IPS-18c (cell line): ENCODE measurements around the gene ACKR3.

ENCODE experiments used
- H3K4me3 ChIP-seq: 2 replicates; pipeline ENCODE4 v1.7.0; 2013; ENCODE audit warnings: low read depth, mild to moderate bottlenecking, low read length, moderate library complexity; ENCODE audit not compliant: insufficient read depth
- H3K9me3 ChIP-seq: one replicate; pipeline ENCODE4 v1.6.1; 2013; ENCODE audit warnings: mild to moderate bottlenecking, low read length, moderate library complexity; ENCODE audit not compliant: control insufficient read depth, insufficient read depth

ACKR3 gene

DNA sequence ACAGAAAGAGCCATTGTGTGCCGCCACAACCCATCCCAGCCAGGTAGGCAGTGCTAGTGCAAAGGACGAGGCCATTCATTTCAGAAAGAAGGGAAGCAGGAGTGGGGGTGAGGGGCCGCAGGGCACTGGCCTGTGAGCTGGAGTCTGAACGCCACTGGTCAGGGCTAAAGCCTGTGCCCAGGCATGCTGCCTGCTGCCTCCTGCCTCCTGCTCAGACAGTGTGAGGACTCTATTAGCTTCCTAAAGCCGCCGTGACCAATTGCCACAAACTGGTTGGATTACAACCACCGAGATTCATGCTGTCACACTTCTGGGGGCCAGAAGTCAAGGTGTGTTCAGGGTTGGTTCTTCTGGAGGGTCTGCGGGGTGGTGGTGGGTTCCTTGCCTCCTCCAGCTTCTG is 21.2 kb downstream of the ACKR3 start:
- Histone ChIP-seq H3K9me3 (peaks cover 2% of the 10 kb centered on the region), H3K4me3 (no peak overlapping the region)

DNA sequence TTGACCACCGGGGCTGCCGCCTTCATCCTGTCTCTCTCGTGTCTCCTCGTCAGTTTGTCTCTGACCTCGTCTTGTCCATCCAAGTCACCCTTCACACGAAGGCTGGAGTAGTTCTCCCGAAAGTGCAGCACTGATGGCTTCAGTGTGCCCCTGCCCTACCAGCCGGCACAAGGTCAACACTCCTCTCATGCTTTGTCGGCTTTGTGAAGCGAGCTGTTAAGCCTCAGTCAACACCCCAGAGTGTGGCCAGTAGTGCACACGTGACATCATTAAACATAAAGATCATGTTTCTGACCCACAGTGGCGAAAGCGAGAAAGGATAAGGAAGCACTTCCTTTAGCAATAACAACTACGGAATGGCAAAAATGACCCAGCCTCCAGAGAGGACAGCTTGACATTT is 23.2 kb downstream of the ACKR3 start:
- Histone ChIP-seq H3K9me3 (peaks cover 2% of the 10 kb centered on the region), H3K4me3 (no peak overlapping the region)

DNA sequence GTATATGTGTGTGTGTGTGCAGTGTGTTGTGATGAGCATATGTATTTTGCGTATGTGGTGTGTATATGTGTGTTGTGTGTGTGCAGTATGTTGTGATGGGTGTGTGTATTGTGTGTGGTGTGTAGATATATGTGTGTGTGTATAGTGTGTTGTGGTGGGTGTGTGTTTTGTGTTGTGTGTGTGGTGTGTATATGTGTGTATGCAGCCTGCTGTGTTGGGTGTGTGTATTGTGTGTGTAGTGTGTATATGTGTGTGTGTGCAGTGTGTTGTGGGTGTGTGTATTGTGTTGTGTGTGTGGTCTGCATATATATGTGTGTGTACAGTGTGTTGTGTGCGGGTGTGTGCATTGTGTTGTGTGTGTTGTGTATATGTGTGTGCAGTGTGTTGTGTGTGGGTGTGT is 23.9 kb downstream of the ACKR3 start:
- no peak overlapping the region for H3K4me3 ChIP-seq
- H3K9me3 ChIP-seq = no peaks in the 10 kb centered on the region

DNA sequence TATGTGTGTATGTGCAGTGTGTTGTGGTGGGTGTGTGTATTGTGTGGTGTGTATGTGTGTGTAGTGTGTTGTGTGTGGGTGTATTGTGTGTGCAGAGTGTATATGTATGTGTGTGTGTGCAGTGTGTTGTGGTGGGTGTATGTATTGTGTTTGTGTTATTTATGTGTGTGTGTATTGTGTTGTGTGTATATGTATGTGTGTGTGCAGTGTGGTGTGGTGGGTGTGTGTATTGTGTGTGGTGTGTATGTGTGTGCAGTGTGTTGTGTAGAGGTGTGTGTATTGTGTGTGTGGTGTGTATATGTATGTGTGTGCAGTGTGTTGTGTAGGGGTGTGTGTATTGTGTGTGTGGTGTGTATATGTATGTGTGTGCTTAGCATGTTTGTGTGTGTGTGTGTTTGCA is 24.3 kb downstream of the ACKR3 start:
- H3K4me3 ChIP-seq = no peak overlapping the region
- H3K9me3 ChIP-seq = no peaks in the 10 kb centered on the region

DNA sequence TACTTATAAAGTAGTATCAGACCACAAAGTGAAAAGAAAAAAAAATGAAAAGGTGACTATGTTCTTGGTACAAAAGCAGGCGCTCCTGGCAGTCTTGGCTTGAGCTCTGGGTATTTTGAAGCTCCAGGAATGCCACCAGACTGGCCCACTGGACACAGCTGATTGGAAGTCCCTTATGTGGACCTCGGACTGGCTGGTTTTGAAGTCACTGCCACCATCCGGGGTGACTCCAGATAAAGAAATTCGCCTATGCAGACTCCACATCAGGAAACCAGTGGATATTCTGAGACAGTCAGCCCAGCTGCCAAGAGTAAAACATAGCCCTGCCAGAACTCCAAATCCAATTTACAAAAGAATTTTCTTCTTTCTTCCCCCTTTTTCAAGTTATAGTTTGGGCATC is 28.0 kb downstream of the ACKR3 start:
- no peaks in the 10 kb centered on the region for H3K9me3 ChIP-seq
- H3K4me3 ChIP-seq = no peak overlapping the region

DNA sequence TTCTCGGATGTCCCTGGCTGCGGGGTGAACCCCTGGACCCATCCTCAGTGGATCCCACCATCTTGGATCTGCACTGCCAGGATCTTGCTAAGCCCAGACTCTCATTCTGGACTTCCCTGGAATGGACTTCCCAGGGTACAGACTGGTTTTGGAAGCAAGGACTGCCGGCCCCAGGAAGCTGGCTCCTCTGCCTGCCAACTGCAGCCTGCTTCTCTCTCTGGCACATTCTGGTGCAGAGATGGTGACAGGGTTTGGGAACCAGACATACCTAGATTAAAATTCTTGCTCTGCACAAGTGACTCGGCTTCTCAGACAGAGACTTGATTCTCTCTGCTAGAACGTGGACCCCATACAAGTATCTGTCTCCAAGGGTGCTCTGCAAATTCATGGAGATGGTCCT is 29.4 kb downstream of the ACKR3 start:
- Histone ChIP-seq H3K4me3 (no peak overlapping the region), H3K9me3 (no peaks in the 10 kb centered on the region)

DNA sequence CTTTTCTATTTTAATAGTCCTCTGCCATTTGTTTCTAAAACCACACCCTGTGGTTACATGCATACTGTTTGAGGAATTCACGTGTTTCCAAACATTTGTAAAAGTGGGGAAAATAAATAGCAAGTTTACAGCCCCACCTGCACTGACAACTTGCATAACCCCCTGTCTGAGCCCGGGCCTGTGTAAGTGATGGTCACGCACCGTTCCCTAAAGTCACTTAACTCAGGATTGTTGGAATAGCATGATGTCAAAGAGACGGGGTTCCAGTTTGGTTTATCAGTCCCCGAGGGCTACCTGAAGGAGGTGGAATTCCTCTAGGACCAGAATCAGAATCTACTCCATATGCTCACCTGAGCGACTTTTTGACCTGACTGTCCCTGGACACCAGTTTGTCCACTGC is 30.5 kb downstream of the ACKR3 start:
- no peaks in the 10 kb centered on the region for H3K9me3 ChIP-seq
- H3K4me3 ChIP-seq = no peak overlapping the region

DNA sequence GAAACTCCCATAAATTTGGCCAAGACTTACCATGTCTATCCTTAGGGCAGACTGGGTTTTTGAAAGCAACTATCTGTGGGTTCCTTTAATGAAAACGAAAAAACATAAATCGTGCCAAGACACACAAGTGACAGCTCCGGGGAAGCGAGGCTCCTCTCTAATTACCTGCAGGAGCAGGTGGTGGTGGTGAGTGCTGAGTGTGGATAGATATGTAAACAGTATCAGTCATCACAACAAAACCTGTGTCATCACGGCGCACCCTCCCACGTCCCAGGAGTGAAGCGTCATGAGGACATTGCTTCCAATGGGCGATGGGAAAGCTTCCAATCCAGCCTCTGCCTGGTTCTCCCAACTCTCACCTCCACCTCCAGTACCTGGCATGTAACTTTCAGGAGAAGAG is 31.3 kb downstream of the ACKR3 start:
- Histone ChIP-seq H3K4me3 (no peak overlapping the region), H3K9me3 (no peaks in the 10 kb centered on the region)

DNA sequence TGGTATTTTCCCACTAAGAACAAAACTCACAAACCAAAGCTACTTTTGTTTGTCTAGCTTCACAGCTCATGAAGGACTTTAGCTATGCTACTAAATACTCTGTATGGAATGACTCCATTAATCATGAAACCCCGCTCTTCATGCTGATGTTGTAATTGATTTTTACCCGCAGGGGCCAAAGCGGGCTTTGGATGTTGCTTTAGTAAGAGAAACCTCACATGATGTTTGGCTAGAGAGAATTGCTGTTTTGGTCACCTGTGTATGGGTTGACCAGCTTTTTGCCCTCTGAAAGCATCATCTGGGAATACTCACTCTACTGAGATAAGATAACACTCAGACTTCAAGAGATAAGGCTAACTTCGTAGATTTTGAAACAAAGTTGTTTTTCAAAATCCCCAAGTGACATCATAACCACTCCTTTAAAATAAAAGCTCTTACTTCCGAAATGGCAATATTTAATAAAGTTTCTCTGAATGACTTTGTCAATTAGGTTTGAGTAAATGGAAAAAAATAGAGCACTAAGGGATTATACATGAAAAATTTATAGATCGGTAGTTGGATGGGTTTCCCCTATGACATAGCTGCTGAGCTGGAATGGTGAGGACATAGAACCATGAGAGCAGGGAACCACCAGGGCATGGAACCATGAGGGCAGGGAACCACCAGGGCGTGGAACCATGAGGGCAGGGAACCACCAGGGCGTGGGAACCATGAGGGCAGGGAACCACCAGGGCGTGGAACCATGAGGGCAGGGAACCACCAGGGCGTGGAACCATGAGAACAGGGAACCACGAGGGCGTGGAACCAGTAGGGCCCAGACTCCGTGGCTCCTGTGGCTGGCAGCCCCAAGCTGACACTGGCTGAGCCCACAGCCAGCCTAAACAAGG is 31.9 kb downstream of the ACKR3 start:
- H3K4me3 ChIP-seq = no peak overlapping the region

DNA sequence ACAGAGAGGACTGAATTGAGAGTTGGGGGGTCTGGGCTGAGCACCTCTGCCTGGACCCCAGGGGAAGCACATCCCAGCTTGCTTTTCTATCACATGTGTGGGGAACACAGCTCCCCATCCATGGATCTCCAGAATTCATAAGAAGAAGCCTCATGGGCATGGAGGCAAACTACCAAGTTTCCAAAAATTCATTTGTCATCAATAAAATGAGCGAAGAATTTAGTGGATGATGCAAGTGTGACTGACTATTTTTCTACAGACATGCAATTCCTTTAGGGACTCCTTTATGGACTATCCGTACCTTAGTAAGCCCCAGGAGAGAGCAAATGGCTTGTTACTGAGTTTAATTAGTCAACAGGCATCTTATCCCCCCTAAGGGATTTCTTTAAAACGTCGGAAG is 33.1 kb downstream of the ACKR3 start:
- Histone ChIP-seq H3K4me3 (no peak overlapping the region), H3K9me3 (no peaks in the 10 kb centered on the region)

More for the DNA sequence above, 31.9 kb downstream of the ACKR3 start:
- H3K9me3 ChIP-seq = no peaks in the 10 kb centered on the region

DNA sequence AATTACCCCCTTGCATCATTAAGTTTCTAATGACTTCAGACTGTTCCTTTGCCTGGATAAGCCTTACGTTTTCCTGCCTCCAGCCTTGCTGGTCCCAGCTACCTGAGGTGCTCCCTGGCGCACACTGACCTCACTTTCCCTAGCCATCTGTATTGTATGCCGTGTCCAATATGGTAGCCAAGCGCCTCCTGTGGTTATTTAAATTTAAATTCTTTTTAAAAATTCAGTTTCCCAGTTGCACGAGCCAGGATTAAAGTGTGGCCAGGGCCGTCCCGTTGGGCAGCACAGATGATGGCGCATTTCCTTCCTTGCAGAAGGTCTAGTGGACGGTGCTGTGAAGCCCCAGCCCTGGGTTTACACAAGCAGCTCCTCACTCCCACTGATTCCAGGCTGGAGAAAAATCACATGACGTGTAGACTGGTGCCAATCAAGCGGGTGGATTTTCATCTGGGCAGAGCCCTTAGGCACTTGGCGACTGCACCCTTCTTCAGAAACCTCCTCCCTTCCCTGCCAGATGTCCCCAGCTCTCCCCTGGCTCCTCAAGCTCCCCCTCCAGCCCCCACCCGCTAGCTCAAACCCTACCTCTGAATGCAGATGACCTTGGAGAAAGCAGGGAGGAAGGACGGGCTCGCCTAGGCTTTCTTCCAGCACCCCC is 33.9 kb downstream of the ACKR3 start:
- Histone ChIP-seq H3K4me3 (no peak overlapping the region), H3K9me3 (no peaks in the 10 kb centered on the region)

DNA sequence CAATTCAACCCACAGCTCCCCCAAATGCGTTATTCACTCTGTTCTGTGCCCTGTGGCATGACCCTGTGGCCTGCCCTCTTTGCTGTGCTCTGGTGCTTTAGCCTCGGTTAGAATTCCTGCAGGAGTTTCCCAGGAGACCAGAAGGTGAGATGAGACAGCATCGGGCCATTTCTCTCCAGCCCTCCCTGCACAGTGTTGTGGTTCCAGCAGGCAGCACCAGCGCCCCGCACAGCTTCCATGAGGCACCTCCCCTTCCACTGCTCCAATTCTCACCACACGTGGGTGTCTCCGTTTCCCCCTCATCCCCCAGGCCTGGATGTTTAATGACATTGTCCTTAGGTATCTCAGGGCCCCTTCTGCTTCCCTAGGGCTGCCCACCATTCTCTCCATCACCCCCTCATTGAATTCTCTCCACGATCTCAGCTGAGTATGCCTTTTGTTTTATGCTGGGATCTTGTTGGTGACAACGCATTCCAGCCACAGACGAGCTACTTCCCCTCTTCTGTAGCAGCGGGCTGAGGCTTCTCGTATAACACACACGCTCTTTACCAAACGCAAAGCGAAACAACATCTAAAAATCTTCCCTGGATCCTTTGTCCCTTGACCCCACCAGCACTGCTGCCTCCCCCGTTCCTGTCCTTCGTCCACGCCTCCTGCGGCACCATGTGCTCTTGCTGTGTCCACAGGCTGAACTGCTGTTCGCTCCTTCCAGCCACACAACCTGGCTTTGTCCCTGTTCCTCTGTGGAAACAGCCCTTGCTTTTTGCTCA is 35.1 kb downstream of the ACKR3 start:
- Histone ChIP-seq H3K9me3 (no peaks in the 10 kb centered on the region), H3K4me3 (no peak overlapping the region)

DNA sequence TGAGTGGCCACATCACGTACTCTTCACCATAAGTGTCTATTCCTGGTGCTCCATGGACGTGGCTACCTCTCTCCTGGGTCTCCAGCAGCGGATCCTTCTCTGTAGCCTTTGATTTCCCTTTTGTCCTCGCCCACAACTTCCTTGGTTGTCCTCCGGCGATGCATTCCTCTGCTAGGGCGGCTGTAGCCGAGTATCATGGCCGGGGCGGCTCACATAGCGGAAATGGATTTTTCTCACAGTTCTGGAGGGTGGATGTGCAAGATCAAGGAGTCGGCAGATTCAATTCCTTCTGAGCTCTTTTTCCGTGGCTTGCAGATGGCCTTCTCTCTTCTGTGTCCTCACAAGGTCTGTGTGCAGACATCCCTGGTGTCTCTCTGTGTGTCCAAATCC is 35.7 kb downstream of the ACKR3 start:
- H3K4me3 ChIP-seq = no peak overlapping the region
- no peaks in the 10 kb centered on the region for H3K9me3 ChIP-seq

DNA sequence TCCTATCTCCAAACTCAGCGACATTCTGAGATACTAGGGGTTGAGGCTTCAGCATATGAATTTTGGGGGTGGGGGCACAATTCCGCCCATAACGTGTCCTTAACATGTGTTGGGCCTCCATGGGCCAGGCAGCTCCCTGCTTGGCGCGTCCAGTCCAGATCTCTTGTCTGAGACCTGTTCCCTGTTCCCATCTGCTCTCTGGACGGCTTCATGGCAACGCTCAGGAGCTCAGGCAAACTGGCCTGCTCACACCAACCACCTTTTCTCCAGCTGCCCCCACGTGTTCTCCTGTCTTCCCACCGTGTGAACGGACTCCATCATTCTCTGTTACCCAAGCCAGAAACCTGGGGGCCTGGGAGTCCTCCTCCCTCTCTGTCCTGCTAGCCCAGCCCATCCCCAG is 36.4 kb downstream of the ACKR3 start:
- no peak overlapping the region for H3K4me3 ChIP-seq
- no peaks in the 10 kb centered on the region for H3K9me3 ChIP-seq

DNA sequence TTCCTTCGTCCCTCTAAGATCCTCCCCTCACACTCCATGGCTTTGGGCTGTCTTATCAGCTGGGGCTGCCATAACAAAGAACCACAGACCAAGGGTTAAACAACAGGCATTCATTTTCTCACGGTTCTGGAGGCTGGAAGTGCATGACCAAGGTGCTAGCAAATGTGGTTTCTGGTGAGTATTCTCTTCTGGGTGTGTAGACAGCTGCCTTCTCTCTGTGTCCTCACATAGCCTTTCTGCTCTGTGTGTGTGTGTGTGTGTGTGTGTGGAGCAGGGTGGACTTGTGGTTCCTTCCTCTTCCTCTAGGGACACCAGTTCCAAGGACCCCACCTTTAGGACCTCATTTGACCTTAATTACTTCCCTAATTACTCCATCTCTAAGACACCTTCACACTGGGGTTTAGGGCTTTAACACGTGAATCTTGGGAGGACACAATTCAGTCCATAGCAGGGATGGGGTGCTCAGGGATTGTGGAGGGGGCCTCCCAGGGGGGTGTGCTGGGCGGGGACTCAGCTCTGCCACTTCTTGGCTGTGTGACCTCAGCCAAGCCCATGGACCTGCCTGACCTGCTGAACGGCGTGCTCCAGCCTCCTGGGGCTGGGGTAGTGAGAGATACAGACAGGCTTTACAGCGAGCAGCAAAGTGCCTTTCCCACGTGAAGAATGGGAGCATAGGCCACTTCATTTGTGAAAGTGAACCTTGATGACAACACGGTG is 38.0 kb downstream of the ACKR3 start:
- no peak overlapping the region for H3K4me3 ChIP-seq
- H3K9me3 ChIP-seq = no peaks in the 10 kb centered on the region

DNA sequence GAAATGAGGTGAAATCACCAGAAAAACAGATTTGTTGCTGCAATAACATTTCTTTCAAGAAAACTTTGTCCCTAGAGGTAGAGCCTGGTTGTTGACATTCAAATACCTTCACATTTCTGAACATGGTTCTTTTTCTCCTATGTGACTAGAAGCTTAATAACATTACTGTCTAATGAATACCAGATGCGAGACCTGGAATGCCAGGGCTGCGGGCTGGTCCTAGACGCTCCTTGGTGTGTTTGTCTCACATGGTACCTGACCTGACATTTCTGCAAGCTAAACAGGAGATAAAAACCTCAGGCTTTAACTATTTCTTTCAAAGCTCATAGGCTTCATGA is 38.5 kb downstream of the ACKR3 start:
- Histone ChIP-seq H3K4me3 (no peak overlapping the region), H3K9me3 (no peaks in the 10 kb centered on the region)

DNA sequence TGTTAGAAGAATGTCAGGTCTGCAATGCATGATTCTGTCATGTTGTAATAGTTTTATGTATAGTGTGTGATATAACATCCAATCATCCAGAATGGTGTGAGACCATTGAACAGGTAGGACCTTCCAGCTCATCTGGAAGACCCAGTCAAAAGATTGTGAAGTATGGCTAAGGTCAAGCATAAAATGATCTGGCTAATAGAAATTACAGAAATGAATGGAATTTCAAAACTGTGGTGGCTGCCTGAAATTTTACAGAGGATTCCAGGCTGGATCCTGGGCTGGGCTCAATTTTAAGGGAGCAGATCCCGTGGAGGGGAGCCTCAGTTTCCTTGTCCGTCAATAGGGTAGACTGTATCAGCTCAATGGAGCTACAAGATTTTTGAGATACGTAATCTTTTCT is 39.1 kb downstream of the ACKR3 start:
- no peaks in the 10 kb centered on the region for H3K9me3 ChIP-seq
- no peak overlapping the region for H3K4me3 ChIP-seq
